Adipose tissue (tissue), 3 donors: ENCODE results near the gene ACTL7A. TPM values are rescaled to one million over a fixed set of nuclear protein-coding genes. Genes with fewer than 3 reads are reported as not detected.
"Not testable (repeated sequence)": the region's sequence is repeated elsewhere in the genome, so short reads cannot be mapped to it uniquely, and the experiment has no call there.

ENCODE experiments used
- H3K27ac ChIP-seq: one replicate; pipeline ENCODE4 v1.5.1; 2013; ENCODE audit warnings: low read depth, low read length
- WGBS, 3 donors: extraction: QIAGEN DNeasy Blood & Tissue Kit; methylation state at CpG; one replicate each; pipeline ENCODE4 v1.1.7; 2013; 5-methylcytosine and 5-hydroxymethylcytosine counted together
- polyA plus RNA-seq, 3 donors: library from polyadenylated mRNA; stranded (reverse); fragments of 200-250 nt; gene quantifications; one replicate each; pipeline ENCODE4 v1.2.3, GENCODE V29; 2013
- donor health status: healthy with polysubstance abuse.
- donor health status: Bipolar disorder and iron deficiency.
- donor health status: healthy.

The ACTL7A gene
- polyA plus RNA-seq, 3 donors = not detected

DNA sequence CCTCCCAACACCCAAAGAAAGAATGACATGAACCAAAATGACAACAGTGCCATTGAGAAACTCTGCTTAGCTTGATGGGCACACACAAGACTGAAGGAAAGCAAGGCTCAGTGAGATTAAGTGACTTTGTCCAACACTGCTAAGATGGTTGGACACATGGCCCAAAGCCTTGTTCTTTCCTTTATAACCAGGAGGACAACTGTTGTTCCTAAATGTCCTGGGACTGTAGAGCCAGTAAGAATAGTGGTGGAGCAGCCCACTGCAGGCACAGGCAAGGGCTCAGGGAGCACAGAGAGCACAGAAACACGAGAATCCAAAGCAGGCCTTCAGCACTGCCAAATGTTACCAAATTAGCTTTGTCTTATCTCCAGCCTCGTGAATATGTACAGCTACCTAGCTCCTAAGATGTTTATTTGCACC is 3.9 kb downstream of the ACTL7A start:
- WGBS, 3 donors = 65 to 88% (median 77%) methylated on average over 2 of the region's 2 CpGs

DNA sequence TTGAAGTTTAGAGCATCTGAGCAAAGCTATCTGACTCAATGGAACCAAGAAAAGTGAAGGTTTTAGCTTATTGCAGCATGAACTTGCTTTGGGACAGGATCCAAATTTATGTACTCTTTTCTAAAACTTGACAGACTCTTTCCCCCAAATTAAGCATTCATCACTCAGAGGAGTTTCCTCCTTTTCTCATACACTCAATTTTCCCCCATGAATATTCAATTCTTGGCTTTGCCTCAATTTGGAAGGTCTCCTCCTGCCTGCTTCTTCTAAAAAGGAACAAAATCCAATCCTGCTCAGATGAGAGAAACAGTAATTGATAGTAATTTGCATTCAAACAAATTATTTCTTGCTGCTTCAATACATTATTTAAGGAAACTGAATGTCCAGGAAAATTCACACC is 5.0 kb downstream of the ACTL7A start:
- H3K27ac ChIP-seq = no peak overlapping the region

More for the DNA sequence above, 3.9 kb downstream of the ACTL7A start:
- no peak overlapping the region for H3K27ac ChIP-seq

DNA sequence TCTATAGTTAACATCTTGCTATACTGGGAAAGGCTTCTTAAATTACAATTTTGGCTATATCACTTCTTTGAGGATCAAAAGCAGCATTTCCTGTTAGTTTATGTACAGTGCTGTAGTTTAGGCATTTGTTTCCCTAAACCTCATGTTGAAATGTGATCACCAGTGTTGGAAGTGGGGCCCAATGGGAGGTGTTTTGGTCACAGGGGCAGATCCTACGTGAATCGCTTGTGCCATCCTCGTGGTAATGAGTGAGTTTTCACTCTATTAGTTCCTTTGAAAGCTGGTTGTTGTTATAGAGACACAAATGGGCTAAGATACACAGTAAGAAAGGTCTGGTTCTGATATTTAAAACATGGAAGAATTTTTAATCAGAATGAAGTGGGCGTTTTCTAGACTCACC is 5.8 kb downstream of the ACTL7A start:
- 79 to 97% (median 95%) methylated on average over 4 of the region's 4 CpGs for WGBS, 3 donors
- no peak overlapping the region for H3K27ac ChIP-seq

DNA sequence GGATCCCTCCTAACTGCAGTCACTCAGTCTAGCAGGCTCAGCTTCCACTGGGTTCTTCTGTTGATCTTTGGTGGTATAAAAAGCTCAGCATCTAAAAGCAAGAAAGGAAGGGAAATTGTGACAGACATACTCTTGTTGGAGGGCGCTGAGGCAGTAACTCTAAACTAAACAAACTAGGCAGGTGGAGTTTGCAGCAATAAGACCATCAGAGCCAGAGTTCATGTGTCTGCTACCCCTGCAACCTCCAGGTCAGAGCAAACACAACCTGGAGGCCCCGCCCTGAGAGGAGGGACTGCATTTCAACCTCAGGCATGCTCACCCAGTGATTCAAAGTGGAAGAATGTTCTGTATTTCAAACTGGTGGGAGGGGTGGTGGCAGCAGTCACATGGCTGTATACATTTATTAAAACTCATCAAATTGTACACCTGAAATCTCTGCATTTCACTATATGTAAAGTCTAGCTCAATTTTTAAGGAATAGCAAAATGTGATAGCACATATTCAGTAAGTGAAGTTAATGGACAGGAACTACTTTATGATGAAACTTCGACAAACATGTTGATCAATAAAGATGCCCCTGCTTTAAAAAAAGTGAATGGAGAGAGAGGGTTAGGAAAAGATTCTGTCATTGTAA is 7.1 kb downstream of the ACTL7A start:
- WGBS, 3 donors = 64 to 94% (median 81%) methylated on average over 3 of the region's 3 CpGs
- no peak overlapping the region for H3K27ac ChIP-seq

DNA sequence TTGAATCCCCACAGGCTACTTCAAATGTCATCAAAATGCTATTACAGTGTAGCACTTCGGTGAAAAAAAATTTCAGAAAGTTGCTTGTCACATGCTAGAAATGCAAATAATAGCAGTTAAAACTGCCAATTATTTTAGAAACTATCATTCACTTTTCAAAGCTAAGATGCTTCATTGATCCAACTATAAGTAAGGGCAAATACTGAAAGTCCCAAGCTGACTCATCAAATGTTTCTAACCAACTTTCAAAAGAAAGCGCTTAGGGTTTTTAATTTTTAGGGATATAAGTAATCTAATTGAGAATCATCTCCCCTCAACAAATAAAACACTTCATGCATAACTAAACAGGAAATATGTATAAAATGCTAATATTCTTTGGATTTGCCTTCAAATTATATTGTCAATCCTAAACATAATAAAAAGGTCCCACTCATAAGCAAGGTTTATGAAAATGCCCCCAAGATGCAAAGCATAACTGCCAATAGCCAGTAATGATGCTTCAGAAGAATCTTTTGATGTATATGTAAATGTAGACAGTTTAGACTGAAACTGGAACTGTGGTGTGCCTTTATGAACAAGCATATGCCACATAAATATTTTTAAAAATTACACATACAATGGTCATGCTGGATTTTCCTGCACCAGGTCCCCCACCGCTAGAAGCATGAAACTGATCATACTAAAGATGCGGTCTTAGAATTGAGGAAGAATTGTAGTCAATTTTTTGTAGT is 12.2 kb downstream of the ACTL7A start:
- 96 to 98% (median 96%) methylated on average over 4 of the region's 4 CpGs for WGBS, 3 donors
- H3K27ac ChIP-seq = no peak overlapping the region

DNA sequence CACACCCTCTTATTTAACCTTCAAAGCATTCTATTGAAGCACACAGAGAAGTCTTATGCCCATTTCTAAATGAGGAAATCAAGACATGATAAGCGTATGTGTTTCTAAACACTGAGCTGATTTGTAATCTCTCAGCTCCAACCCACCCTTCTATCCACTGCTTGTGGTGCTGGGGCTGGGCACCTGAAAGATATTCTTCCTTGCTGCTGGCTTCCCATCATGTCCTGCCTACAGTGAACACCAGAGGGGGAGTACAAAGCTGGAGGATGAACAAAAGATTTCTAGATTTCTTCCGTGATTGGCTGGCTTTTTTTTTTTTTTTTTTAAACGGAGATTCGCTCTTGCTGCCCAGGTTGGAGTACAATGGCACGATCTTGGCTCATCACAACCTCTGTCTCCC is 14.4 kb downstream of the ACTL7A start:
- 89 to 94% (median 92%) methylated on average over 5 of the region's 5 CpGs for WGBS, 3 donors
- H3K27ac ChIP-seq = no peak overlapping the region

DNA sequence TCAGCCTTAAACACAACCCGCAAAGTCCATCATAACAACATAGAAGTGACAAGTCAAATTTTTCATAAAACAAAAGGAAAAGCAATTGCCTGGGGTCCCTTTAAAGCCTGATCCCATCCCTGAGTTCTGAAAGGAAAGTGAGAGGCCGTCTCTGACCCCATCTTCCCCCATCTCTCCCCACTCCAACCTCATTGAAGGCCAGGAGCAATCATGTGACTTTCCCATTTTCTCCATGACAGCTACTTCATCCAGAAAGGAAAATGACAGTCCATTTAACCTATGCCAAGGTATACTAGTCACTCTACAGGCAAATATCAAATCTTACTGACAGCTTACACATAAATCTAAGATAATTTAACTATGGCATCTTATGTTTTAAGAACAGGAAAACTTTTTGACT is 15.5 kb downstream of the ACTL7A start:
- 90 to 98% (median 92%) methylated on average over 2 of the region's 2 CpGs for WGBS, 3 donors
- no peak overlapping the region for H3K27ac ChIP-seq

DNA sequence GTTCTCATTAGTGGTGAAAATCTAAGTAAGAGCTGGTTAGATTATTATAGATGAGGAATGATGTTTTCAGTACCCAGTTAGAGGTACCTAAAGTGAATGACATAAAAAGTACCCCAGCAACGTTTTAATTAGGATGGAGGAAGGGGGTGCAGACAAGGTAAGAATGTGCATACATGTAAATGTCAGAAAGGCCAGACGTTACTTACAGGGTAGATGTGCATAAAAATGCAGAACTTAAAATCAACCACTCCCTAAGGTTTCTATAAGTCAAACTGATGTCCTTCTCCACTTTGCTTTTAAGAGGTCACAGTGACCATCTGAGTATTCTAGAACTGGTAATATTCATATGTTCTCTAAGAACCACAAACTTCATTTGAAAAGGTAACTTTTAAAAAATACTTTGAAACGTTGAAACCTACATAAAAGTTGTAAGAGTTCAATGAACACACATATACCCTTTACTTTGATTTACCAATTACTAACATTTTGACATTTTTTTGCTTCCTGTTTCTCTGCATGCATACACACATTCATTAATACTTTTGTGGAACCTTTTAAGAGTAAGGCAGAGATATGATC is 18.8 kb downstream of the ACTL7A start:
- H3K27ac ChIP-seq = no peak overlapping the region
- WGBS, 3 donors = 62 to 78% (median 76%) methylated on average over 3 of the region's 3 CpGs

DNA sequence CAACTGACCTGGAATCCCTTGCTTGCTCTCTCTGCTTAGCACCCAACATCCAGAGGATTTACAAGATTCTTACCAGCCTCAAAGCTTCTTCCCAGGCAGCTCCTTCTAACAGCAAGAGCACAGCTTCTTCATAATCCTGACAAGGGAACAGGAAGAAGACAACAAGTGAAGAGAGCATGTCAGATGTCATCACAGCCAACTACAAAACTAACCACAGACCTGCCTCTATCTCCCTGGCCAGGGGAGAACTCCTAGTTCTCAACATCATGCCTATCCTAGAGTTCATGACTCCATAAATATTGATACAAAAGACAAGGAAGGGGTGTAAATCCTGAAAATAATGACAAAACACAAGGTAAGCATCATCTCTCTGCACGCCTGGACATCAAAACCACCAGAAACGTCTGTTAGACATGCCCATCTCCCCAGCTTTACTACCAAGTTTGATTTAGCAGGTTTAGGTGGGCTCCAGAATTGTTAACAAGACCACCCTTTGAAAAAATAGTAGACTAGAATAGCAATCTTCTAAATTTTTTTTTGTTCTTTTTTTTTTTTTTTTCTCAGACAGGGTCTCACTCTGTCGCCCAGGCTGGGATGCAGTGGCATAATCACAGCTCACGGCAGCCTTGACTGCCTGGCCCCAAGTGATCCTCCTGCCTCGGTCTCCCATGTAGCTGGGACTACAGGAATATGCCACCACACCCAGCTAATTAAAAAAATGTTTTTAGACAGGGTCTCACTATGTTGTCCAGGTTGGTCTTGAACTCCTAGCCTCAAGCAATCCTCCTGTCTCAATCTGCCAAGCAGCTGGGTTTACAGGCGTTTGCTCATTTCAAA is 20.2 kb downstream of the ACTL7A start:
- WGBS, 3 donors = 96 to 99% (median 96%) methylated on average over 6 of the region's 6 CpGs
- H3K27ac ChIP-seq = no peak overlapping the region

DNA sequence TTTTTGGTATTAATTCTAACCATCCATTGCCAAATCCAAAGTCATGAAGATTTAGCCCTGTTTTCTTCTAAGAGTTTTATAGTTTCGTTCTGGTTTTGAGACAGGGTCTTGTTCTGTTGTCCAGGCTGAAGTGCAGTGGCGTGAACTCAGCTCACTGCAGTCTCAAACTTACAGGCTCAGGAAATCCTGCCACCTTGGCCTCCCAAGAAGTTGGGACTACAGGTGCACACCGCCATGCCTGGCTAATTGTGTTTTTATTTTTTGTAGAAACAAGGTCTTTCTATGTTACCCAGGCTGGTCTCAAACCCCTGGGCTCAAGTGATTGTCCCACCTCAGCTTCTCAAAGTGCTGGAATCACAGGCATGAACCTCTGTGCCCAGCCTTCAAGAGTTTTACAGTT is 21.0 kb downstream of the ACTL7A start:
- WGBS, 3 donors = 94 to 99% (median 97%) methylated on average over 3 of the region's 3 CpGs
- H3K27ac ChIP-seq = no peak overlapping the region

DNA sequence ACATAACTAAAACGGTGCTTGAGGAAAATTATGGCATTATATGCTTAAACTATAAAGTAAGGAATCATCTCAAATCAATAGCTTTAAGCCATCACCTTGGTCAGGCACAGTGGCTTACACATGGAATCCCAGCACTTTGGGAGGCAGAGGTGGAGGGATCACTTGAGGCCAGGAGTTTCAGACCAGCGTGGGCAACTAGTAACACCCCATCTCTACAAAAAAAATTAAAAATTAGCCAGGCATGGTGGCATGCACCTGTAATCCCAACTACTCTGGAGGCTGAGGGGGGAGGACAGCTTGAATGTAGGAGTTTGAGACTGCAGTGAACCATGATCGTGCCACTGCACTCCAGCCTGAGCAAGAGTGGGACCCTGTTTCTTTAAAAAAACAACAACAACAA is 22.6 kb downstream of the ACTL7A start:
- no peak overlapping the region for H3K27ac ChIP-seq
- 78 to 91% (median 80%) methylated on average over 3 of the region's 3 CpGs for WGBS, 3 donors

DNA sequence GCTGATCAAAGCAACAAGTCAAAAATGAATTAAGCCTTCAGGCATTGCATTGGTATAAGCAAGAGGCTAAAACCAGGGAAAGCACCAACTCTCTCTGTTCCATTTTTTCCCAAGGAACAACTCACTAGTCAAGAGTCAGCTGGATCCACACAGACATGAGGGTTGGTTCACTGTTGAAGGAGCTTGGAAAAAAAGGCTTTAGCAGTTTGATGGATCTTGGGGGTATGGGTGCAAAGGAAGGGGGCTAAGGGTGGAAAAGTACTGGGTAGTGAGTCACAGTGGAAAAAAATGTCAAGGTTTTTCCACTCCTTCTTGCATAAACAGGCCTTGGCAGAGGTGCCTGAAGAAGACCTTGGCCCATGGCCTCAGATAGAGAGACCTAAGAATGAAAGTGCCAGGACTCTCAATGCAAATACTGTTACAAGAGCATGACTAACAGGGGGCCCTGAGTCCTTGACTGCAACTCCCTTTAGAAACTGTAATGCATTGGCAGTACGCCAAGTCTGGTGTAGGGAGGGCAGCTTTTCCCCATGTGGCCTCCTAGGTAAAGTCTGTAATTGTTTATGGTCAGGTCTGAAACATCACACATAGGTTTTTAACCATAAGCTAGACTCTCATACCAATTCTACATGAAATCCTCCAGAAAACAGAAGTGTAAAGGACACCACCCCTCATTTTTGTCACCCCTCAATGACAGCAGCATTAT is 23.7 kb downstream of the ACTL7A start:
- H3K27ac ChIP-seq = no peak overlapping the region
- WGBS, 3 donors = 36 to 71% (median 68%) methylated on average over 1 of the region's 1 CpG

DNA sequence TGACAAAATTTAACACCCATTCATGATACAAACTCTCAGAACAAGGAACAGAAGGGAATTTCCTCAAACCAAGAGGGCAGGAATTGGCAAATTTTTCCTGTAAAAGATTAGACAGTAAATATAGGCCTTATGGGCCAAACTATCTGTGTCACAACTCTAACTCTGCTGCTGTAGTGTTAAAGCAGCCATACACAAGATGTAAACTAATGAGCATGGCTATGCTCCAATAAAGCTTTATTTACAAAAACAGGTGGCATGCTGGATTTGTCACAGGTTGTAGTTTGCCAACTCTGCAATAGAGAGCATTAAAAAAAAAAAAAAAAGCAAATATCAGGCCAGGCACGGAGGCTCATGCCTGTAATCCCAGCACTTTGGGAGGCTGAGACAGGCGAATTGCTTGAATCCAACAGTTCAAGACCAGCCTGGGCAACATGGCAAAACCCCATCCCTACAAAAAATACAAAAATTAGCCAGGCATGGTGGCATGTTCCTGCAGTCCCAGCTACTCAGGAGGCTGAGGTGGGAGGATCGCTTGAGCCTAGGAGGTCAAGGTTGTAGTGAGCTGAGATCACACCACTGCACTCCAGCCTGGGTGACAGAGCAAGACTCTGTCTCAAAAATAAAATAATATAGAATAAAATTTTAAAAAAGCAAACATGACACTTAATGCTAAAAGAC is 24.7 kb downstream of the ACTL7A start:
- 75 to 97% (median 88%) methylated on average over 3 of the region's 3 CpGs for WGBS, 3 donors
- H3K27ac ChIP-seq = not testable (repeated sequence)

DNA sequence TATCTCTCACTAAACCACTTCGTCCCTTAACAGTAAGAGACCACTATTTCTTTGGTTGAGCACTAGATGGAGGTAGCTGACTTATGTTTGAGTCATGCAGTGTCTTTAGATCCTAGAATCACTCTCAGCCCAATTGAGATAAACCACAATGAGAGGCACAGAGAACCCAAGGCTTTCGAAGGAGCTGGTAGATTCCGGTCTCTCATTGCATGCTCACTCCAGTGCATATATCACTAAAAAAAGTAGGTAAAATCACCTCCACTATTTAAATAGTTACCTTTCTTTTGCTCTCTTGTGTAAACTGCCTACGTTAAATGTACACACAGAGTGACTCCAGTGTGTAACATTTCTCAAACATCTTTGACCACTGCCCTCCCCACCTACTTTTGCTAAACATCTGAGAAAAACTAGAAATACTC is 27.6 kb downstream of the ACTL7A start:
- WGBS, 3 donors = 74 to 92% (median 89%) methylated on average over 4 of the region's 4 CpGs
- no peak overlapping the region for H3K27ac ChIP-seq

DNA sequence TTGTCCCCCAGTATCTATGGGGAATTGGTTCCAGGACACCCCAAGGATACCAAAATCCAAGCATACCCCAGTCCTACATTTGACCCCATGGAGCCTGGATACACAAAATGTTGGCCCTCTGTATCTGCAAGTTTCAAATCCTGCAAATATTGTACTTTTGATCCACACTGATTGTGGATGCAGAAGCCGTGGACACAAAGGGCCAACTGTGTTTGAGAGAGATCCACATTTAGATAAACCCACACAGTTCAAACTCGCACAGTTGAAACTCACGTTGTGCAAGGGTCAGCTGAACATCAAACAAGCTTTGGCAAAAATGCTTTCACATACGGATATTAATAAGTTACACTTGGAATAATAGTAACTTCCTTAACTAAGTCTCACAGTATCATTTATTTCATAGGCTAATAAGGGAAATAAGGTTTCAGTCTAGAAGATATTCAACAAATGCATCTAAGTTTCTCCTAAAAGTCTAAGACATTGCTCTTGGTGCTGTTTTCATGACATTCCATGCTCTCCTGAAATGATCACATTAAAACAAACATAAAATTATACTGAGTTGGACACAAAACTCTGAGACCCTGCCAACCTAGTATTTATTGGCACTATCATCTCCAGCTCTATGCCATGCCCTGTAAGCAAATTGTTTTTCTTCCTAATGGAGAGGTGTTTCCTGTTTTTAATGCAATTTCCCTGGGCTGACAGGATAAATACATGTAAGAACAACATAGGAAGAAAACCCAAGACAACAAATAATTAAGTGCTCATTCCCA is 32.3 kb downstream of the ACTL7A start:
- H3K27ac ChIP-seq = no peak overlapping the region
- WGBS, 3 donors = 70 to 93% (median 92%) methylated on average over 4 of the region's 4 CpGs

DNA sequence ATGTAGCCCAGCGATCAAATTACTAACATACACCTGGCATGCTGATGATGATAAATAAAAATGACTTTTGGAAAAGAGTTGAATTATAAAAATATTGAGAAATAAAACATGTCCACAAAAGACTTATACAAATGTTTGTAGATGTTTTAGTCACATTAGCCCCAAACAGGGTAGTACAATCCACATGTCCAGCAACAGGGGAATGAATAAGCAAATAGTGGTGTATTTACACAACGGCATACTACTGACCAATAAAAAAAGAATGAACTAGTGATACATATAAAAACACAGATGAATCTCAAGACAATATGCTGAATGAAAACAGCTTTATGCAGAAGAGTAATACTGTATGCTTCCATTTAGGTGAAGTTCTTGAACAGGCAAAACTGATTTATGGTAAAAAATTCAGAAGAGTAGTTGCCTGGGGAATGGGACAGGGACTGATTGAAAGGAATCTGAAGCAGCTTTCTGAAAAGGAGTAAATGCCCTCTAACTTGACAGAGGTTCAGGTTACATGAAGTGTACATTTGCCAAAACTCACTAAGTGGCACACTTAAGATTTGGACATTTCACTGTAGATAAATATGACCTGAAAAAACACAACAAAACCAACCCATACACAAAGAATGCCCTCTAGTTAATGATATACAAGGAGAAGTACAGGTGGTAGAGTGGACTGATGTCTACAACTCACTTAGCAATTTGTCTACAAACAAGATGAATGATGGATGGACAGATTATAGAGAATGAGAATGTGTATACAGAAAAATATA is 35.4 kb downstream of the ACTL7A start:
- H3K27ac ChIP-seq = no peak overlapping the region
- WGBS, 3 donors = 92 to 96% (median 94%) methylated on average over 2 of the region's 2 CpGs
